HFF-Myc (cell line): ENCODE measurements around the gene PRDM16.

ENCODE experiments used
- DNase-seq: peaks from one replicate; pipeline ENCODE4 v3.0.0-alpha.2; 2011; ENCODE audit warnings: low read depth; ENCODE audit errors: extremely low read depth
- H3K4me3 ChIP-seq: replicated peaks from 2 replicates; pipeline ENCODE4 v1.5.1; 2011; ENCODE audit warnings: low read depth, mild to moderate bottlenecking, control low read depth, low read length
- TF ChIP-seq, protein P1 (sequence below): IDR thresholded peaks from 2 replicates; pipeline ENCODE4 v1.5.1; 2012; ENCODE audit warnings: mild to moderate bottlenecking, low read depth, low read length, control low read depth; ENCODE audit errors: missing control alignments

The PRDM16 gene

DNA sequence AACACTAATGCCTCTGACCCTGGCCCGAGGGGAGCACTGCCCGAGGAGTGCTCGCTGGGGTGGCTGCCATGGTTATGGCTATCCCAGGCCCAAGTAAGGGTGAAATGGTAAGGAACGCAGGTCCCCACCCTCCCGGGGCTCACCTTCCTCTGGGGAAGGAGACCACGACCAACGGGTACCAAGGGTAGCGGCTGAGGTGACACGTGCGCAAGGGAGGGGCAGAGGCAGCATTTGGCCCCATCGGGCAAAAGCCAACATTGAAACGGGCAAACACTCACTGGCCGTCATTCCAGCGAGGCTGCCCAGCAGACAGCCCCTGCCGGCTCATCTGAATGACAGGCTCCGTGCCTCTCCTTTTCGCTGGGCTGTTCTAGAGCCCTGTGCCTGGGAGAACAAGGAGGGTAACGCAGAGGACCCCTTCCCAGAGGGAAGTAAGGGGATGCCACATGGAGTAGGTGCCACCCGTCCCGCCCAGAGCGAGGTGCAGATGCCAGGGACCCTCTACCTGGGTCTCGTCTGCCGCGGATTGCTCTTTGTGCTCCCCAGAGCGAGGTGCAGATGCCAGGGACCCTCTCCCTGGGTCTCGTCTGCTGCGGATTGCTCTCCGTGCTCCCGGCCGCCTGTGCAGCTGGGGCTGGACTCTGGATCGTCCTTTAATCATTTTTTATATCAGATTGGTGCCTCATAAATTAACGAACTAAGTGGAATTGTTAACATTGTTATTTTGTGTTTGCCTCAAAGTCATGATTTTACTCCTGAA is 31.5 kb upstream of the PRDM16 start:
- TF ChIP-seq, protein P1, sequence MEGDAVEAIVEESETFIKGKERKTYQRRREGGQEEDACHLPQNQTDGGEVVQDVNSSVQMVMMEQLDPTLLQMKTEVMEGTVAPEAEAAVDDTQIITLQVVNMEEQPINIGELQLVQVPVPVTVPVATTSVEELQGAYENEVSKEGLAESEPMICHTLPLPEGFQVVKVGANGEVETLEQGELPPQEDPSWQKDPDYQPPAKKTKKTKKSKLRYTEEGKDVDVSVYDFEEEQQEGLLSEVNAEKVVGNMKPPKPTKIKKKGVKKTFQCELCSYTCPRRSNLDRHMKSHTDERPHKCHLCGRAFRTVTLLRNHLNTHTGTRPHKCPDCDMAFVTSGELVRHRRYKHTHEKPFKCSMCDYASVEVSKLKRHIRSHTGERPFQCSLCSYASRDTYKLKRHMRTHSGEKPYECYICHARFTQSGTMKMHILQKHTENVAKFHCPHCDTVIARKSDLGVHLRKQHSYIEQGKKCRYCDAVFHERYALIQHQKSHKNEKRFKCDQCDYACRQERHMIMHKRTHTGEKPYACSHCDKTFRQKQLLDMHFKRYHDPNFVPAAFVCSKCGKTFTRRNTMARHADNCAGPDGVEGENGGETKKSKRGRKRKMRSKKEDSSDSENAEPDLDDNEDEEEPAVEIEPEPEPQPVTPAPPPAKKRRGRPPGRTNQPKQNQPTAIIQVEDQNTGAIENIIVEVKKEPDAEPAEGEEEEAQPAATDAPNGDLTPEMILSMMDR, result no peak
- H3K4me3 ChIP-seq, result no peak overlapping the region
- DNase-seq, result no peak

DNA sequence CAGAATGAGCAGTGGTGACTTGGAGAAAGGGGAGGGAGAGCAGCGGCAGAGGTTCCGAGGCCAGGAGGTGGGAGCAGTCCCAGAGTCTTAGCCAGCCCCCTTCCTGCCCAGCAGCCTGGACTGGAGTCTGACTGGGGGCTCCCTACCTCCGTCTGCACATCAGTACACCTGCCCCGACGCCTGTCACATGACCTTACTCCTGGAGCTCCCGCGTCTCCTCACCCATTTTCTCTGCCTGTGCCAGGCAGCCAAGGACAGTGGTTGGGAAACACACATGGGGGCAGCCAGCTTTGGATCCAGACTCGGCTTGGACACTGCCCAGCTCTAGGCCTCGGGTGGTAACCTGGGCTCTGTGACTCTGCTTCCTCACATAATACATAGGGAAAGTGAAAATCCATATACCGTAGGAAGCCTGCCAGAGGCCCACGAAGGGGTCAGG is 30.9 kb upstream of the PRDM16 start:
- no peak overlapping the region for H3K4me3 ChIP-seq
- TF ChIP-seq, protein P1, result no peak
- no peak for DNase-seq

DNA sequence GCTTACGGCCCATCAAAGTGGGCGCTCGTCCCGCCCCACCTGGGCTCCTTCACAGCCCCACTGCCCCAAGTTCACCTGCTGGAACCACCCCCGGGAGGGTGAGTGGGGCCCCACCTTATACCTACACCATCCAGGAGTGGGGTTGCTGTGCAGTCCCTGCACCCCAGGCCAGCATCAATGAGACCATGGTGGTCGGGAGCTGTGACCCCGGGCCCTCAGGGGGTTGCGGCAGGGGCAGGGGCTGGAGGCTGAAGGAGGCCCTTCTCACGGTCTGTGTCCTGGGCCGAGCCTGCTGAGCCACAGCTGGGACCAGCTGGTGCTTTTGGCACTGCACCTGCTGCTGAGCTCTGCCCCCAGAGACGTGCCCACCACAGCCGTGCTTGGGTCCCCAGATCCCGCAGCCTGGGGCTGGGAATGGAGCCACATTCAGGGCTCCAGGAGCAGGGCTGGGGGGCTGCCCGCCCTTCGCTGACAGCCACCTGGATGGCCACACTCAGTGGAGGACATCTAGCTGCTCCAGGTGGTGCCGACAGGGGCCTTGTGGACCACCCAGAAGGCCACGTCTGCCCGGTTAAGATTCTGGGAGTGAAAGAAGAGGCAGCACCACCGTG is 30.3 kb upstream of the PRDM16 start:
- no peak for DNase-seq
- TF ChIP-seq, protein P1, result no peak
- no peak overlapping the region for H3K4me3 ChIP-seq

DNA sequence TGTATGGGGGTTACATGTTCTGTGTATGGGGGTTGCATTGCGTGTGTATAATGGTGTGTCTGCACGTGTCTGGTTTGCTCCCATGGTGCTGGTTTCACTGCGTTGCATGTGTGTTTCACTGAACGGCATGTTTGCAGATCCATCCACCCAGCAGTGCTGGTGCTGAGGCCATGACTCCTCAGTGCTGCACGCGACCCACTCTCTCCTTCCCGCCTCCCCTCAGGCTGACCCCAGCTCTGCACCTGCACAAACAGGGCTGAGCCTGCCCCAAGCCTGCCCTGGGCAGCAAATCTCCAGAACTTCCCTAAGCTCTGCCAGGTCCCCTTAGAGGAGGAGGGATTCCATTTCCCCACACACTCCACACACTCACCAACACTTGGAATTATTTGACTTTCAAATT is 29.0 kb upstream of the PRDM16 start:
- TF ChIP-seq, protein P1, result no peak
- H3K4me3 ChIP-seq, result no peak overlapping the region
- DNase-seq, result no peak

DNA sequence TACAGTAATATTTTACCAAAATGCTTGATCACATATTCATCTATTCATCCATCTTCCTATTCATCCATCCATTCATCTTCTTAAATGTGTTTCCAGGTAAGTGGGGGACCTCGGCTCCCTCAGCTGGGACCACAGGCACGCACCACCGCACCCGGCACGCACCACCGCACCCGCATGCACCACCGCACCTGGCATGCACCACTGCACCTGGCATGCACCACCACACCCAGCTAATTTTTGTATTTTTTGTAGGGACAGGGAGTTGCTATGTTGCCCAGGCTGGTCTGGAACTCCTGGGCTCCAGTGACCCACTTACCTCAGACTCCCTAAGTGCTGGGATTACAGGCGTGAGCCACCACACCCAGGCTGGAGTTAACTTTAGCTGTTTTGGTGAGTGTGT is 26.5 kb upstream of the PRDM16 start:
- TF ChIP-seq, protein P1, result no peak
- no peak overlapping the region for H3K4me3 ChIP-seq
- no peak for DNase-seq

DNA sequence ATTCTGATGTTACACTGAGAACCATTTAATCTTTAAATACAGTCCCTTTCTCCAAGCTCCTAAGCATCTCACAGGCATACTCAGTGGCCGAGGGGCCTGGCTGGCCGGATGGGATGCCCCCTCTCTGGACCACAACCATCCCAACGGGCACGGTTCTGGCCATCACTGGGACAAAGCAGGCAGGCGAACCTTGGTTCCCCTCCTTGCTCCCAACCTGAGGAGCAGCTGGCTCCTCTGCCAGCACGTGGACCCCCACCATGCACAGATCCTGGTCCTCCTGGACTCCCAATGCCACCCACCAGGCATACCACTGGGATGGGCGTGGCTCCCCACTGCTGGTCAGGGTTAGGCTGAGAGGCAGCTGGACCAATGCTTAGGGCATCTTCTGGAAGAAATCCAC is 19.8 kb upstream of the PRDM16 start:
- TF ChIP-seq, protein P1, result no peak
- no peak overlapping the region for H3K4me3 ChIP-seq
- no peak for DNase-seq
